Measurements from ENCODE around the gene WHRN. TPM values are rescaled to one million over a fixed set of nuclear protein-coding genes. Genes with fewer than 3 reads are reported as not detected.

WHRN gene
- total RNA-seq, 1 experiment from 2014 or later: 9.4 TPM

GRCh38 chr9:114454652-114455051 is 50.6 kb downstream of the WHRN start:
- TF ChIP-seq, protein P1, sequence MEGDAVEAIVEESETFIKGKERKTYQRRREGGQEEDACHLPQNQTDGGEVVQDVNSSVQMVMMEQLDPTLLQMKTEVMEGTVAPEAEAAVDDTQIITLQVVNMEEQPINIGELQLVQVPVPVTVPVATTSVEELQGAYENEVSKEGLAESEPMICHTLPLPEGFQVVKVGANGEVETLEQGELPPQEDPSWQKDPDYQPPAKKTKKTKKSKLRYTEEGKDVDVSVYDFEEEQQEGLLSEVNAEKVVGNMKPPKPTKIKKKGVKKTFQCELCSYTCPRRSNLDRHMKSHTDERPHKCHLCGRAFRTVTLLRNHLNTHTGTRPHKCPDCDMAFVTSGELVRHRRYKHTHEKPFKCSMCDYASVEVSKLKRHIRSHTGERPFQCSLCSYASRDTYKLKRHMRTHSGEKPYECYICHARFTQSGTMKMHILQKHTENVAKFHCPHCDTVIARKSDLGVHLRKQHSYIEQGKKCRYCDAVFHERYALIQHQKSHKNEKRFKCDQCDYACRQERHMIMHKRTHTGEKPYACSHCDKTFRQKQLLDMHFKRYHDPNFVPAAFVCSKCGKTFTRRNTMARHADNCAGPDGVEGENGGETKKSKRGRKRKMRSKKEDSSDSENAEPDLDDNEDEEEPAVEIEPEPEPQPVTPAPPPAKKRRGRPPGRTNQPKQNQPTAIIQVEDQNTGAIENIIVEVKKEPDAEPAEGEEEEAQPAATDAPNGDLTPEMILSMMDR (IDR thresholded peaks at IDR 0.05; ENCODE audit: unreplicated experiment): no peak
- DNase-seq (ENCODE audit: unreplicated experiment): no peak
- H3K9me3 Mint-ChIP-seq (ENCODE audit: unreplicated experiment): no peaks in the 10 kb centered on the region
- H3K27me3 Mint-ChIP-seq (ENCODE audit: insufficient read depth, unreplicated experiment): no peaks in the 10 kb centered on the region
- no peak overlapping the region for H3K4me3 Mint-ChIP-seq (ENCODE audit: unreplicated experiment)
- no peaks in the 10 kb centered on the region for H3K4me1 Mint-ChIP-seq (ENCODE audit: insufficient read depth, unreplicated experiment)
- ChIA-PET POLR2A (no interaction called here), CTCF (interaction anchor here (0.6 to 0.7 kb wide), 2 partner anchors 17 to 854 kb away, joined by 3 read pairs; no protein-coding TSS in a partner anchor)
- no peaks in the 10 kb centered on the region for H3K36me3 Mint-ChIP-seq (ENCODE audit: insufficient read depth, unreplicated experiment)
- BruUV-seq (replicated peaks): no TSS peak
- intact Hi-C loops (cut with micrococcal nuclease): no loop called here
- no peak overlapping the region for H3K27ac Mint-ChIP-seq (ENCODE audit: low read depth, unreplicated experiment)

DNA sequence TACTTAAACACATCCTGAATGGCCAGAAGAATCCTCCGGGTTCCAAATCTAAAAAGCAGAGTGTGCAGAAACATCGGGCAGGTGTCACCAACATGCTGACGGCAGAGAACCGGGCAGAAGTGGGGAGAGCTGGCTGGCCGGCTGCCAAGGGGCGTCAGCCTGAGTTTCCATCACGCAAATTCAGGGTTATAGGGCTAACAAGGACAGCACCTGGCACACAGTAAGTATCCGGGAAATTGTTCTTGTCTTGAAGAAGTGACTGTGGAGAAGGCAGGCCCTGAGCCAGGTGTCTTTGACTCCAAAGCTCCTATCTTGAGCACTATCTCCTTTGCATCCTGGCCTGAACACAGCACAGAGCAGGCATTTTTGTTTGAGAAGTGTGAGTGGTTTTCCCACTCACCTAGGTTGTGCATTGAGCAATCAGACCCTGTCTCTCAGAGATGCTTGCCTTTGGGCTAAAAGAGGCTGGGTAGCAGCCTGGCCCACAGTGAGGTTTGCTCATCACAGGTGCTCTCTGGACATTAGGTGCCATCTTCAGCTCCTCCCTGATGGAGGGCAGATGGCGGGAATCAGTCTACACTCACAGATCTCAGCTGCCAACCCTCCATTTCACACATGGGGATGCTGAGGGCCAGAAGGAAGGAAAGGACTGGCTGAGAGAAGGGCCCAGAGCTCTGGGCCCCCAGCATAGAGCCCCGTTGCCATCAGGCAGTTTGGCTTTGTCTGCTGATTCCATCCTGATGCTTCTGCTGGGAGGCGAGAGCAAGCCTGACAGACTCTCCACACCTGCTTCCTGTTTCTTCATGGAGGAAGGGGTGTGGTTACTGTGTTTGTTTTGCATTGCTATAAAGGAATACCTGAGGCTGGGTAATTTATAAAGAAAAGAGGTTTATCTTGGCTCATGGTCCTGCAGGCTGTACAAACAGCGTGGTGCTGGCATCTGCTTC is 52.8 kb downstream of the WHRN start:
- no peak overlapping the region for H3K4me3 Mint-ChIP-seq (ENCODE audit: unreplicated experiment)
- no TSS peak for BruUV-seq (replicated peaks)

GRCh38 chr9:114451707-114452031 is 53.6 kb downstream of the WHRN start:
- H3K36me3 Mint-ChIP-seq (ENCODE audit: insufficient read depth, unreplicated experiment): no peaks in the 10 kb centered on the region
- no peaks in the 10 kb centered on the region for H3K27me3 Mint-ChIP-seq (ENCODE audit: insufficient read depth, unreplicated experiment)
- peaks cover 6% of the 10 kb centered on the region for H3K4me1 Mint-ChIP-seq (ENCODE audit: insufficient read depth, unreplicated experiment)
- CTCF ChIA-PET: interaction anchor here (1.8 to 1.9 kb wide), 2 partner anchors 17 to 202 kb away, joined by 6 read pairs; no protein-coding TSS in a partner anchor
- no peak for DNase-seq (ENCODE audit: unreplicated experiment)
- no peak overlapping the region for H3K27ac Mint-ChIP-seq (ENCODE audit: low read depth, unreplicated experiment)
- no TSS peak for BruUV-seq (replicated peaks)
- TF ChIP-seq, protein P1 (IDR thresholded peaks at IDR 0.05; ENCODE audit: unreplicated experiment): no peak
- intact Hi-C loops (cut with micrococcal nuclease): no loop called here
- H3K4me3 Mint-ChIP-seq (ENCODE audit: unreplicated experiment): no peak overlapping the region
- POLR2A ChIA-PET: interaction anchor here (1.0 kb wide), 1 partner anchor 160 kb away, joined by 4 read pairs; the partner anchor contains the start of gene TMEM268
- H3K9me3 Mint-ChIP-seq (ENCODE audit: unreplicated experiment): no peaks in the 10 kb centered on the region

More for the DNA sequence above, 52.8 kb downstream of the WHRN start:
- Mint-ChIP-seq H3K9me3 (ENCODE audit: unreplicated experiment) (no peaks in the 10 kb centered on the region), H3K4me1 (ENCODE audit: insufficient read depth, unreplicated experiment) (no peaks in the 10 kb centered on the region), H3K27me3 (ENCODE audit: insufficient read depth, unreplicated experiment) (no peaks in the 10 kb centered on the region), H3K36me3 (ENCODE audit: insufficient read depth, unreplicated experiment) (no peaks in the 10 kb centered on the region), H3K27ac (ENCODE audit: low read depth, unreplicated experiment) (no peak overlapping the region)
- TF ChIP-seq, protein P1 (IDR thresholded peaks at IDR 0.05; ENCODE audit: unreplicated experiment): no peak
- intact Hi-C loops (cut with micrococcal nuclease): no loop called here
- POLR2A ChIA-PET: interaction anchor here (1.0 kb wide), 1 partner anchor 159 kb away, joined by 4 read pairs; the partner anchor contains the start of gene TMEM268
- CTCF ChIA-PET: interaction anchor here (0.6 to 1.9 kb wide), 4 partner anchors 18 to 1742 kb away, joined by 3 to 6 read pairs (median 6); no protein-coding TSS in a partner anchor
- no peak for DNase-seq (ENCODE audit: unreplicated experiment)

Data from MCF 10A (cell line).